Esophagus muscularis mucosa (tissue), 4 donors: ENCODE results near the gene RUNX2.

ENCODE experiments used
- EP300 ChIP-seq: sonication (generic); formaldehyde crosslinking; IDR thresholded peaks from one replicate; pipeline ENCODE4 v1.6.1; 2017; ENCODE audit warnings: antibody characterized with exemption
- POLR2A ChIP-seq: fragments of 450-650 bp; IDR thresholded peaks from one replicate; pipeline ENCODE4 v1.6.1; 2017; ENCODE audit warnings: antibody characterized with exemption, moderate library complexity, mild to moderate bottlenecking, low read depth
- POLR2AphosphoS5 ChIP-seq, 2 donors: sonication (generic); formaldehyde crosslinking; IDR thresholded peaks; one replicate each; pipeline ENCODE4 v1.6.1; 2017; ENCODE audit warnings: antibody characterized with exemption in 2 of 2
- TF ChIP-seq, protein P1 (sequence below), 3 experiments: fragments of 200-600 bp in 2 of 3; fragments of 450-650 bp in 1 of 3; sonication (generic) in 2 of 3; IDR thresholded peaks; one replicate each; pipeline ENCODE4 v1.5.1; 2017 to 2019; ENCODE audit warnings: antibody characterized with exemption in 3 of 3, mild to moderate bottlenecking in 2 of 3, moderate library complexity in 1 of 3

DNA sequence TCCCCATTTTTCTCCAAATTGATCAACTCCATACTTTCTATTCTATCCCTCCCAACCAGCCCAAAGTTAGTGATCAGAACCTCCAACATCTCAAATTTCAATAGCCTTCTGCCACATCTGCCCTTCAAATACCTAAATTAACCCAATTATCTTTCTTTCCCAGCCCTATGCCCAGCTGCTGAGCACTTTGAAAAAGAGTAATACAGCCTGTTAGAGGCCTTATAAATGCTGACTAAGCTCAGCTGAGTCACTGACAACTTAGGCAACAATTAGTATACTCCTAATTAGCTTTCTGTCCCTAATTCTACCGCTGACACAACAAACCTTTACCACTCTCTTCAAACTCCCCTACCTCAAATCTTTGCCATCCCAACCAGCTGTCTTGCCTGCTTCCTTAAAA is 23.5 kb downstream of the RUNX2 start:
- TF ChIP-seq POLR2A (no peak), EP300 (no peak), POLR2AphosphoS5 (IDR thresholded peaks at IDR 0.05) (no peak)
- TF ChIP-seq, protein P1, sequence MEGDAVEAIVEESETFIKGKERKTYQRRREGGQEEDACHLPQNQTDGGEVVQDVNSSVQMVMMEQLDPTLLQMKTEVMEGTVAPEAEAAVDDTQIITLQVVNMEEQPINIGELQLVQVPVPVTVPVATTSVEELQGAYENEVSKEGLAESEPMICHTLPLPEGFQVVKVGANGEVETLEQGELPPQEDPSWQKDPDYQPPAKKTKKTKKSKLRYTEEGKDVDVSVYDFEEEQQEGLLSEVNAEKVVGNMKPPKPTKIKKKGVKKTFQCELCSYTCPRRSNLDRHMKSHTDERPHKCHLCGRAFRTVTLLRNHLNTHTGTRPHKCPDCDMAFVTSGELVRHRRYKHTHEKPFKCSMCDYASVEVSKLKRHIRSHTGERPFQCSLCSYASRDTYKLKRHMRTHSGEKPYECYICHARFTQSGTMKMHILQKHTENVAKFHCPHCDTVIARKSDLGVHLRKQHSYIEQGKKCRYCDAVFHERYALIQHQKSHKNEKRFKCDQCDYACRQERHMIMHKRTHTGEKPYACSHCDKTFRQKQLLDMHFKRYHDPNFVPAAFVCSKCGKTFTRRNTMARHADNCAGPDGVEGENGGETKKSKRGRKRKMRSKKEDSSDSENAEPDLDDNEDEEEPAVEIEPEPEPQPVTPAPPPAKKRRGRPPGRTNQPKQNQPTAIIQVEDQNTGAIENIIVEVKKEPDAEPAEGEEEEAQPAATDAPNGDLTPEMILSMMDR (IDR thresholded peaks at IDR 0.05): no peak
